AG20443 (cell line): Measurements from ENCODE around the gene ARHGDIG.

Experiments
- DNase-seq: peaks from one replicate; pipeline ENCODE4 v3.0.0; 2012; ENCODE audit warnings: low spot score, mixed read lengths

Gene ARHGDIG

DNA sequence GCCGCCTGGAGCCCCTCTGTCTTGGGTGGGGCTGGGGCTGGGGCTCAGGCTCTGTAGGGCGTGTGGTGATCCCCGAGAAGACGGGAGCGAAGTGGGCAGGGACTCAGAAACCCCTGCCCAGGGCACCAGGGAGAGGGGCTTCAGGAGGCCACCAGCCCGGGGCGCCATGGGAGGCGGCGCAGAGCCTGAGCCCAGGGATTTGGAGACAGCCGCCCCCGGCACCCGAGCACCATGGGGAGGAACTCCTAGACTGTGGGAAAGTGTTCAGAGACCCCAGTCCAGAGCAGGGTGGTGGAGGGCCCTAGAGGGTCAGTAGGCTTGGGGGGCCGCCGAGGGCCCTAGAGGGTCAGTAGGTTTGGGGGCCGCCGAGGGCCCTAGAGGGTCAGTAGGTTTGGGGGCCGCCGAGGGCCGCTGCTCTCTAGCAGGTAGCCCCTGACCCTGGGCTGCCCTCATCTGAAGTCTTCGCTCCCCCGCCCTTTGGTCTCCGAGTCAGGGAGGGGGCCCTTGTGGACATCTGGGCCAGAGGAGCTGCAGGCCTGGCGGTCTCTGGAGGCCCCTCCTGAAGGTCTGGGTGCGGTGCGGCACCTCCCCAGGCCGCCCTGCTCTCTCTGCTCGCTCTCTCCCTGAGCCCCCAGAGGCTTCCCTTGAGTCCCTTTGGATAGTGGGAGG, 734 bp downstream of the ARHGDIG start:
- no peak for DNase-seq

DNA sequence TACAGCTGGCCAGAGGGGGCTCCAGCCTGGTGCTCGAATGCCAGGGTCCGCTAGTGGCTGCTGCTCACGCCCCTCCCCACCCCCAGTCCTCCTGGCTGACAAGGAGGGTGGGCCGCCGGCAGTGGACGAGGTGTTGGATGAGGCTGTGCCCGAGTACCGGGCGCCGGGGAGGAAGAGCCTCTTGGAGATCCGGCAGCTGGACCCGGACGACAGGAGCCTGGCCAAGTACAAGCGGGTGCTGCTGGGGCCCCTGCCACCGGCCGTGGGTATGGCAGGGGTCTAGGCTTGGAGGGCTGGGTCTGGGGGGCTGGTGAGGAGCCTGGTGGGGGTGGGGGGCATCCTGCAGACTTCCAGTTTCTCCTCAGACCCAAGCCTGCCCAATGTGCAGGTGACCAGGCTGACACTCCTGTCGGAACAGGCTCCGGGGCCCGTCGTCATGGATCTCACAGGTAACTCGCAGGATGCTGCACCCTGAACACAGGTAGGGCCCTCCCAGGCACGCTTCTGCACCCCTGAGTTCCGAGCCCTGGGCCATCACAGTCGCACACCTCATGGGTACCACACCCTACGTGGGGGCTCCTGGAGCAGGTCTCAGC, 1.4 kb downstream of the ARHGDIG start:
- no peak for DNase-seq

DNA sequence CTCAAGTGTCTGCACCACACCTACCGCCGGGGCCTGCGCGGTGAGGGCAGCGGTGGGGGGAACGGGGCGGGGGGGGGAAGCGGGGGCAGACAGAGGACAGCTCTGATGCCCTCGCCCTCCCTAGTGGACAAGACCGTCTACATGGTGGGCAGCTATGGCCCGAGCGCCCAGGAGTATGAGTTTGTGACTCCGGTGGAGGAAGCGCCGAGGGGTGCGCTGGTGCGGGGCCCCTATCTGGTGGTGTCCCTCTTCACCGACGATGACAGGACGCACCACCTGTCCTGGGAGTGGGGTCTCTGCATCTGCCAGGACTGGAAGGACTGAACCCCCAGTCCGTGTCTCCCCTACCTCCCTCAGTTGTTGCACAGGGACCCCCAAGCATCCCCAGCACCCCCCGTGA, 2.1 kb downstream of the ARHGDIG start:
- DNase-seq = no peak

DNA sequence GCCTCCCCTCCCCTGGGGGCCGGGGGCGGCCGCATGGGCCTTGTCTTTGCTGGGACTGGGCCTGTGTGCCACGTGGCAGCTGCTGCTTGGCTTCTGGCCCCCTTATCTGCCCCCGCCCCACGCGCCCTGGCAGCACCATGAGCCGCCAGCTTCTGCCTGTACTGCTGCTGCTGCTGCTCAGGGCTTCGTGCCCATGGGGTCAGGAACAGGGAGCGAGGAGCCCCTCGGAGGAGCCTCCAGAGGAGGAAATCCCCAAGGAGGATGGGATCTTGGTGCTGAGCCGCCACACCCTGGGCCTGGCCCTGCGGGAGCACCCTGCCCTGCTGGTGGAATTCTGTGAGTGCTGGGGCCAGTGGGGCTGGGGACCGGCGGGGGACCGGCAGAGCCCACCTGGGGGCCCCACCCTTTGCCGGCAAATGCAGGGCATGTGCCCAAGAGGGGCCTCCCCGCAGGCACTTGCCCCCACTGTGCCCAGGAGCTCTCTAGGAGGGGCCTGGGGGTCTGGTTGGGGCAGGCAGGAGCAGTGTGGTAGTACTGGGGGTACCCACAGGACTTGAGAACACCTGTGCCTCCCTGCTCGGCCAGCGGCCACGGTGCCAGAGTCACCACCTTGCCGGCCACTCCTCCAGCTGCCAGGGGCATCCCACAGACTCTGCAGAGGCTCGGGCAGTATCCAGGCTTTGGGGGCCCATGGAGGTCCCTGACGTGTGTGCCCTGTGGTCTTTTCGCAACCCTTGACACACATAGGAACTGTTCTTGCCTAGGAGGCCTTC, 2.8 kb downstream of the ARHGDIG start, which contains the start of gene PDIA2:
Gene PDIA2 (plus strand): TSS at position 132 of the 773 bp plus-strand sequence. CDS start 6 bp downstream, at position 138.
- DNase-seq = no peak

DNA sequence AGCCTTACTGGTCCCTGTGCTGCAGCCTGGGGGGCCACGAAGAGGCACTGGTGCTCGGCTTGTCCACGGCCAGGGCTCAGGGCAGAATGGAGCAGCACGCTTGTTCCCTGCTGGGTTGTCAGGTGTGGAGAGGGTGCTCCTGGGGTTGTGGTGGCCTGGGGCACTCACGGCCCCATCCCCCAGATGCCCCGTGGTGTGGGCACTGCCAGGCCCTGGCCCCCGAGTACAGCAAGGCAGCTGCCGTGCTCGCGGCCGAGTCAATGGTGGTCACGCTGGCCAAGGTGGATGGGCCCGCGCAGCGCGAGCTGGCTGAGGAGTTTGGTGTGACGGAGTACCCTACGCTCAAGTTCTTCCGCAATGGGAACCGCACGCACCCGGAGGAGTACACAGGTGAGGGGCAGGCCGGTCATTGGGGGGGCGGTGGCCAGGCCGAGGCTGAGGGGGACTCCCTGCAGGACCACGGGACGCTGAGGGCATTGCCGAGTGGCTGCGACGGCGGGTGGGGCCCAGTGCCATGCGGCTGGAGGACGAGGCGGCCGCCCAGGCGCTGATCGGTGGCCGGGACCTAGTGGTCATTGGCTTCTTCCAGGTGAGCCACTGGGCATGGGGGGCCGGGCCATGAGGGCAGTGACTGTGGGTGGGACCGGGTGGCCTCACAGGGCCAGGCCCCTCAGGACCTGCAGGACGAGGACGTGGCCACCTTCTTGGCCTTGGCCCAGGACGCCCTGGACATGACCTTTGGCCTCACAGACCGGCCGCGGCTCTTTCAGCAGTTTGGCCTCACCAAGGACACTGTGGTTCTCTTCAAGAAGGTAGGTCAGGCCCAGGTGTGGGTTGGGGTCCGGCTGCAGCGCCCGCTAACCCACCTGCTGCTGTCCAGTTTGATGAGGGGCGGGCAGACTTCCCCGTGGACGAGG, 4.1 kb downstream of the ARHGDIG start:
- no peak for DNase-seq

DNA sequence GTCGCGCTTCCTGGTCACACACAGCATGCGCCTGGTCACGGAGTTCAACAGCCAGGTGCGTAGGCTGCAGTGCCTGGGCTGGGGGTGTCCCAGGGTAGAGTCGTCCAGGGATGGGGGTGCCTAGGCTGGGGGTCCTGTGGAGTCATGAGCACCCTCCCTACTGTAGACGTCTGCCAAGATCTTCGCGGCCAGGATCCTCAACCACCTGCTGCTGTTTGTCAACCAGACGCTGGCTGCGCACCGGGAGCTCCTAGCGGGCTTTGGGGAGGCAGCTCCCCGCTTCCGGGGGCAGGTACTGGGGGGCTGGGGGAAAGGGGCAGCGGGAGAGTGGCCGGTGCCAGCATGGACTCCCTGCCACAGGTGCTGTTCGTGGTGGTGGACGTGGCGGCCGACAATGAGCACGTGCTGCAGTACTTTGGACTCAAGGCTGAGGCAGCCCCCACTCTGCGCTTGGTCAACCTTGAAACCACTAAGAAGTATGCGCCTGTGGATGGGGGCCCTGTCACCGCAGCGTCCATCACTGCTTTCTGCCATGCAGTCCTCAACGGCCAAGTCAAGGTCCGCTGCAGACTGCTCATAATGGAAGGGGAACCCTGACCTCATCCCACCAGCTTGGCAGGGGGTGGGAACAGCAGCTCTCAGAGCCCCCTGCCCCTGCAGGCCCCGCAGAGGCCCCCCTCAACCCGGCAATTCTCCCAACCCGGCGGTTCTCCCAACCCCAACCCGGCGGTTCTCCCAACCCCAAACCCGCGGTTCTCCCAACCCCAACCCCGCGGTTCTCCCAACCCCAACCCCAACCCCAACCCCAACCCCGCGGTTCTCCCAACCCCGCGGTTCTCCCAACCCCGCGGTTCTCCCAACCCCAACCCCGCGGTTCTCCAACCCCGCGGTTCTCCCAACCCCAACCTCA, 5.0 kb downstream of the ARHGDIG start:
- DNase-seq = no peak

DNA sequence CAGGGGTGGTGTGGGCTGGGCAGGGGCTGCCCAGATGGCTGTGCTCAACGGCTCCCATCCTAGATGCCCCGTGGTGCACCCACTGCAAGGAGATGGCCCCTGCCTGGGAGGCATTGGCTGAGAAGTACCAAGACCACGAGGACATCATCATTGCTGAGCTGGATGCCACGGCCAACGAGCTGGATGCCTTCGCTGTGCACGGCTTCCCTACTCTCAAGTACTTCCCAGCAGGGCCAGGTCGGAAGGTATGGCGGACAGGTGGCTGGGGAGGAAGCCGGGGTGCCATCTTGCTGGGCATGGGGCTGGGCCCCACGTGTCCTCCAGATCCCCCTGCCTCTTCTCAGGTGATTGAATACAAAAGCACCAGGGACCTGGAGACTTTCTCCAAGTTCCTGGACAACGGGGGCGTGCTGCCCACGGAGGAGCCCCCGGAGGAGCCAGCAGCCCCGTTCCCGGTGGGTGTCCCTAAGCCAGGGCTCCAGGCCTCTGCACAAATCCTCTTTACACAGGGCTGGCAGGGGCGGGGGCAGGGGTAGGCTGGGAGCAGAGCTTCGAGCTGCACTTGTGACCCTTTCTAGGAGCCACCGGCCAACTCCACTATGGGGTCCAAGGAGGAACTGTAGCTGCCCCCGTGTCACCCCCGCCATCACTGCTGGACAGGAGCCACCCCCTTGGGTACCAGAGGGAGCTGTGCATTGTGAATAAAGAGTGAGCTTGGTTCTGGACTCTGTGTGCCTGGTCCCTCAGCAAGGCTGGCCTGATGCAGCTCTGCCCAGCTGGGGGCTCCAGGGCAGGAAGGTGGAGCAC, 6.3 kb downstream of the ARHGDIG start:
- no peak for DNase-seq

DNA sequence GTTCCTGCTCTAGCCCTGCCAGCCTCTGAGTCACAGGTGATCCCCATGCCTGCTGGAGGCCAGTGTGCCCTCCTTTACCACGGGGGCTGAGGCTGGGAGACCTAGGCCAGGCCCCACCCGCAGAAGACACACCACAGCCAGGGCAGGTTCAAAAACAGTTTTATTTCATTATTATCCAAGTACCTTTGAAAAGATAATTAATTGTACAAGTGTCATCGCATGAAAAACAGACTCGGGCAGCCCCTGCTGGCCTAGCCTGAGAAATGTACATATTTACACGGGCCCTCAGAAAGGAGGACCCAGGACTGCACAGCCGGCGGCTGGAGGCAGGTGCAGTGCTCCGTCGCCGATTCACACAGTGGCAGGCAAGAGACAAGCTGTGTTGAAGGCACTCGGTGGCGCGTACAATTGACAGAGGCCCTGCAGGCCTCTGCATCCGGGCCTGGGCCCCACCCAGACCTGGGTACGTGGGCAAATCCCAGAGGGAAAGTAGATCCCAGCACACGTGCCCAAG, 7.0 kb downstream of the ARHGDIG start:
- DNase-seq = no peak

DNA sequence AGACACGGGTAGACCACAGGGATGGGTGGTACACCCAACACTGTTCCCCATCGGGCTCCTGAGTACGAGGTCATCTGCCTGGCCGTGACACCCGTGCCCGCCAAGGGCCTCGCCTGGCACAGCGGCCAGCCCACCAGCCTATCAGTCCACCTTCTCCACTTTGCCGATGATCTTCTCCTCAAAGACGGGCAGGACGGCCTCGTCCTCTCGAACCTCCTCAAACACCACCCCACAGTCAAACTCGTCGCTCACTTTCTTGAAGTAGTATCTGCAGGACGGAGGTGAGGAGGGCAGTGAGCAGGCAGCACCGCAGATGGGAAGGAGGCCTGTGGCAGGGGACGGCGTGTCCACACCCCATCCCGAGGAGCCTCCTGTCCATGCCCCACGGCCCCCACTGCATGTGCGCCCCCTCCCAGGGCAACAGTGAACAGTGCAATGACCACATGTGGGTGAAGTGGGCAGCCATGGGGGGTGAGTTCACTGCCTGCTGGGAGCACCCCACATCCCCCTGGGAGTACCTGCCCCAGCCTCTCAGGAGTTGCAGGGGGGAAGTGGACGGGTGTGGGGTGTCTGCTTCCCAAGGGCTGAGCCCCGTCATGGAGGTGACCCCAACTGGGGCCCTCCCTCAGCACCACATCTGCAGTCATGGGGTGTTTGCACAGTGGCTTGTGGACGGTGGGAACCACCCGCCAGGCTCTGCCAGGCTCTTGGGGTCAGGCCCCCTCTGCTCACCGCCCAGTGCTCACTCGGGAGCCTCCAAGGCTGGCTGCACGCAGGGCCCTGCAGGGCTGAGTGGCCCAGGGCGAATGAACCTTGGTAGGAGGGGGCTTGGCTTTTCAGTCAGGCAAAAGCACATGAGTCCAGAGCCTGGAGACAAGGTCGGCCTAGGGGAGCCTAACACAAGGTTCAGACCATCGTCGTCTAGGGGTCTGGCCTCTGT, 7.9 kb downstream of the ARHGDIG start:
- no peak for DNase-seq

DNA sequence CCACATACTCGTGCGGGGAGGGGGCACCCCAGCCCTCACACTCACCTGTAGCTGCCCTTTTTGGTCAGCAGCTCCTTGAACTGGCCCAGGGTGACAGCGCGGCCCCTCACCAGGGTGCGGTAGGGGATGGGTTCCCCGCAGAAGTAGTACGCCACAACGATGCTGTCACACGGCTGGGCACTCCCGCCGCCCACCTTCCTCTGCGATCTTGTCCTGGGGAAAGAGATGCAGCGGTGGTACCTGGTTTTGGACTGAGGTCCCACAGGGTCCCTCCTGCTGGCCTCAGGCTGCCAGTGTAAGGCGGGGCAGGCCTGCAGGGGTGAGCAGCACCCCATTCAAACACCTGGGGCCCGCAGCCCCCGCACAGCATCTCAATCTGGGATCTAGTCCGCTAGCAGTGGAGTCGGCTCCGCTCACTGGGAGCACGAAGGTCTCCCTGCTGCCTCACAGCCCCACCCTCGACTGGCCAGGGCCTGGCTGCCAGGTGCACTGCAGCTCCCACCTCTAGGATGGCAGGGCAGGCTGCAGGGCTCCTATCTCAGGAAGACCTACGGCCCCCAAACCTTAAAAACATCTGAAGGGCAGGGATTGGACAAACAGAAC, 9.1 kb downstream of the ARHGDIG start:
- DNase-seq = no peak

DNA sequence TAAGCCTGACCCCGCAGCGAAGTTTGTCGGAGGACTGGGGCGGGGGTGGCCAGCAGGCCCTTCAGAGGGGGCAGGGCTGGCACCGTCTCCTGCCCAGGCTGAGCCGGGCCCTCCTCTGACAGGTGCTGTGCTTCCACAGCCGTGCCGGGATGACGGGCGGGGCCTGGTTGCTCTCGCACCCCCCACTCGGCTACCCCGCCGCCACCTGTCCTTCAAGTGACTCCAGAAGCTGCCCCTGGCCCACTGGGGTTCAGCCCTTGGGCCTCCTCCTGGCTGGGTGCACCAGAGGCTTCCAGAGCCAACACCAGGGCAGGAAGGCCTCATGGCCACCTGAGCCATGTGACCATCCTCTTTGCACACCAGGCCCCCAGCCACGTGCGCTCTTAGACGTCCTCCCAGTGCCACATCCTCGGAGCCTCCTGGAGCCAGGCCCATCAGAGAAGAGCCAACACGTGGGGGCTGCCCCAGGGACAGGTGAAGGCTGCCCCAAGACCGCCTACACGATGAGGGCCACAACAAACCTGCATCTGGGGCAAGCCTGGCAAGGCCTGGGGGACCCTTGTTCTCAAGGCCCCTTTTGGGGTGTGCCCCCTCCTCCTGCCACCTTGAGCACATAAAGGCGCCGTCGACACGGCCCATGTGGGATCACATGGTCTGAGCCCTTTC, 9.8 kb downstream of the ARHGDIG start:
- DNase-seq = no peak

DNA sequence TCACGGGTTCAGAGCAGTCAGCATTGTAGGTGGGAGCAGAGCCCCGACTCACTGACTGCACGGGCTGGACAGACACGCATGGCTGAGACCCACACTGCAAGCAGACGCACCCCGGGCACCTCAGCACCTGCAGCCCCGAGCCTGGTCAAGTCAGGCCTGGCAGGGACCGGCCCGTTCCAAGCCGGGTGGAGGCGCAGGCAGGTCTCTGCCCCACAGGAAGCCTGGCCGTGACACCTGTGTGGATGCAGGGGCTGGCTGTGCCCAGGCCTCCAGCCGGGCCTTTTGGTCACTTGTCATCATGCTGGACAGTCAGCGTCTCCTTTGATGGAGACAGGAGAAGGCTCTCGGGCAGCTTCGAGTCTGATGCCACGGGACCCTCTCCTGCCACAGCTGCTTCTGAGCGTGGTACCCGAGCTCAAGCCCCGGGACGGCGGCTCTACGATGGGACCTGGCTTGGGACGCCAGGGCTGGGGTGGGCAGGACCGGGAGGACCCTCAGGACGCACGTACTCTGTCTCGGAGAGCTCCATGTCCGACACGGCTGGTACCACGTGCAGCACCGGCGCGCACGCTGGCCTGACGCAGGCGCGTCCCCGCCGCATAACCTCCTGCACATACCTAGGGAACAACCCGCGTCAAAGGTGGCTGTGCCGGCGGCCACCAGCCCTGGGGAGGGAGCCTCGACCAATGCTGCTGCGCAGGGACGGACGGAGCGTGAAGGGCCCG, 10.5 kb downstream of the ARHGDIG start:
- no peak for DNase-seq

DNA sequence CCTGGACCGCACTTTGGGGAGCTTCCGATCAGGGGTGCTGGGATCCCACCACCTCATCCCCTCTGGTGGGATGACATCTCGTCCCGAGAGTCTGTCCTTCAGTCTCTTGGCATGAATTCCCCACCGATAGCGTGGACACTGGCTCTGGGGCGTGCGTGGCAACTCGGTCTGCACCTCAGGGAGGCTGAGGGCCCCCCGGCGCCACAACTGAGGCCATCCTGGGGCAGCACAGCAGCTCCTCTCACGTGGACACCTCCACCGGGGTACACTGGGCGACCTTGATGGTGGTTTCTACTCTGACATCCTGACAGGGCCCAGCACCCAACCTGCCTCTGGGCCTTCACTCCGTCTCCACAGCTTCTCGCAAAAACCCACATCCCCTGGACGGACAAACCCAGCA, 11.1 kb downstream of the ARHGDIG start:
- no peak for DNase-seq

DNA sequence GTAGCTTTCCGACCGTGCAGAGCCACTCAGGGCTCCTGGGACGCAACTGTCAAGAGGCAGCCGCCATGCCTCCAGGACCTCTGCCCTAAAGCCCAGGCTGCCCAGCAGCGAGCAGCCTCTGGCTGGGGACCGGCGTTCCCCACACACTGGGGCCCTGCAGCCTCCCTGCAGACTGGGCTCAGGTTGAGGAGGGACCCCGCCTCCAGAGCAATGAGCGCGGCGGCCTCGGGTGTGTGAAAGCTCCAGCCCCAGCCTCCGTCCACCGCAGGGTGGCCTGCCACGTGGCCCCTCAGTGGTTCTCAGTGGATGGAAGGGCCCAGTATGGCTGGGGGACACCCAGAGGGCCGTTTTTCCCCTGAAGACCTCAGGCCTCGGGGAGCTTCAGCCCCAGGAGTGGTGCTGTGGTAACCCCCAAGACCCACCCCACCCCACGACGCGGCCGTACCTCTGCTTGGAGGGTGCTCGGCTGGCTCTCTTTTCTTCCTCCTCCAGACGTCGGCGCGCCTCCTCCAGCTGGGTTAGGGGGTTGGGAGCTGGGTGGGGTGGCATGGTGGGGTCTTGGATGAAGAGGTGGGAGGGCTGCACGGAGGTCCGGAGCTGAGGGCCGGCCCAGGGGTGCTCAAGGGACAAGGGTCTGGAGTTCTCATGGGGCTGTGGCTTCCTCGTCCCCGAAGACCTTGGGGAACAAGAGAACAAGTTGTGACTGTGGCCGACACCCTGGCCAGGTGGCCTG, 12.8 kb downstream of the ARHGDIG start:
- no peak for DNase-seq

DNA sequence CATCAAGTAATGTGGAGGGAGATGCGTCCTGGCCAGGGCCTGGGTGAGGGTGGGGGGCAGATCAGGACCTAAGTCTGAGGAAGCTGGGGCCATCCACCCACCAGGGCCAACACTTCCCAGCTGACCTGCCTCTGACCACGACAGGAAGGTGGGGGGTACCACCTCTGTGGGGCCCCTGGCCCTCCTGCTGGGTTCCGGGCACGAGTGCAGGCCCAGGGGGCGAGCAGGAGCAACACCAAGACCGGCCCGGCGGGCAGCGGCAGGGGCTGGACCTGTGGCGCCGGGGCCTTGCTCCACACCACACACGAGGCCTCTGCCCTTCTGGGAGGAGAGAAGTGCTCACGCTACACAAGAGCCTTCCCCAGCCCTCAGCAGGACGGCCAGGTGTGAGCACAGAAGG, 15.9 kb downstream of the ARHGDIG start:
- no peak for DNase-seq

DNA sequence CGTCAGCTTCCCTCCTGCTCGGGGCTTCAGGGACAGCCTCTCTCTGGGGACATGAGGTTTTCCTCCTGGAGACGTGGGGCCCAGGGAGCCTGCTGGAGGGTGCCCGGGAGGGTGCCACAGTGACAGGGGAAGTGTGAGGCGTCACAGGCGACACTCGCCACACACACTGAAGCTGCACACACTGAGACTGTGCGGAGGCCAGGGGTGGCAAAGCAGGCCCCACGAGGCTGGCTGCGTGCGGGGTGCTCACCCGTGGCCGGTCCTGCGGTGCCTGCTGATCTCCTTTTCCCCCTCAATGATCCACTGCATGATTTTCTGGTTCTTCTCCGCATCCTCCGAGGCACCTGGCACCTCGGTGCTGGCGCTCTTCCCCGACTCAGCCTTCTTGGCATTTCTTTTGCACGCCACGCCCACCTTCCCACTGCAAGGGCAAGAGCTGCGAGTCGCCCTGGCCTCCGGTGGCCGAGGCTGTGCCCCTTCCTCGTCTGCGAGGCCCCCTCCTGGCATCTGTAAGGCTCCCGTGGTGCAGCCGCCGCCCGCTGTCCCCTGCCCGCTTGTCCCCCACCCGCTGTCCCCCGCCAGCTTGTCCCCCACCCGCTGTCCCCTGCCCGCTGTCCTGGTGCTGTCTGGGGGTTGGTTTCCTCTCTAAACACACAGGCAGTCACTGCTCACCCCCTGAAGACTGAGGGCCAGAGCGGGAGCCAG, 16.6 kb downstream of the ARHGDIG start:
- DNase-seq = no peak
